HepG2 (cell line): ENCODE results near the gene CRADD.

ENCODE experiments used
- BRD4 ChIP-seq: sonication (generic); formaldehyde crosslinking; IDR thresholded peaks from 2 replicates; pipeline ENCODE4 v1.4.0; 2020; ENCODE audit warnings: missing genetic modification reagents
- KLF13 ChIP-seq: sonication (generic); formaldehyde crosslinking; IDR thresholded peaks from 2 replicates; pipeline ENCODE4 v1.4.0; 2020; ENCODE audit warnings: mild to moderate bottlenecking, missing genetic modification reagents
- POLR2A ChIP-seq, 2 experiments: IDR thresholded peaks; 2 replicates each; pipeline ENCODE4 v1.6.1; 2011; ENCODE audit warnings: low read depth in 2 of 2, low read length in 2 of 2, mild to moderate bottlenecking in 1 of 2, moderate library complexity in 1 of 2; ENCODE audit not compliant: insufficient read depth in 1 of 2
- TAF1 ChIP-seq: sonication (generic); formaldehyde crosslinking; IDR thresholded peaks from 2 replicates; pipeline ENCODE4 v1.4.0; 2020; ENCODE audit warnings: missing genetic modification reagents
- ZNF121 ChIP-seq: sonication (generic); formaldehyde crosslinking; IDR thresholded peaks from 2 replicates; pipeline ENCODE4 v1.5.0; 2020; ENCODE audit warnings: mild to moderate bottlenecking, missing genetic modification reagents
- ZNF441 ChIP-seq: sonication (generic); formaldehyde crosslinking; IDR thresholded peaks from 2 replicates; pipeline ENCODE4 v1.7.0; 2021; ENCODE audit warnings: missing genetic modification reagents, borderline replicate concordance
- ZNF576 ChIP-seq: sonication (generic); formaldehyde crosslinking; IDR thresholded peaks from 2 replicates; pipeline ENCODE4 v1.4.0; 2020; ENCODE audit warnings: mild to moderate bottlenecking, missing genetic modification reagents

- TF ChIP-seq ZNF441 (CRISPR knock-in tag): no peak
- no peak for TF ChIP-seq KLF13 (CRISPR knock-in tag)
- TF ChIP-seq ZNF576: no peak
- no peak for TF ChIP-seq POLR2A (IDR thresholded peaks at IDR 0.05; ENCODE audit: insufficient read depth in 1 of 2, low read depth in 2 of 2, low read length in 2 of 2)
- TF ChIP-seq ZNF121 (CRISPR knock-in tag): no peak
- TF ChIP-seq BRD4: no peak
- TF ChIP-seq TAF1 (CRISPR knock-in tag): no peak
Measured at GRCh38 chr12:93938931-93939330, 261.8 kb downstream of the CRADD start.
